HepG2 (cell line): ENCODE data around the gene FEM1B. TPM values are rescaled to one million over a fixed set of nuclear protein-coding genes. Genes with fewer than 3 reads are reported as not detected.

ENCODE experiments used
- CCDC6 ChIP-seq: sonication (generic); formaldehyde crosslinking; IDR thresholded peaks from 2 replicates; pipeline ENCODE4 v1.8.1; 2022; ENCODE audit warnings: mild to moderate bottlenecking, missing genetic modification reagents, moderate library complexity
- CHD2 ChIP-seq: IDR thresholded peaks from 2 replicates; pipeline ENCODE4 v1.6.1; 2011; ENCODE audit warnings: low read depth, low read length, improper control_type of control experiment
- ELF1 ChIP-seq: sonication (generic); formaldehyde crosslinking; IDR thresholded peaks from 2 replicates; pipeline ENCODE4 v1.4.0; 2020; ENCODE audit warnings: missing genetic modification reagents
- GABPB1 ChIP-seq: IDR thresholded peaks from 2 replicates; pipeline ENCODE4 v1.6.1; 2016; ENCODE audit warnings: mild to moderate bottlenecking, missing genetic modification reagents, moderate library complexity, missing compliant biosample characterization
- HNF4A ChIP-seq: sonication (generic); formaldehyde crosslinking; IDR thresholded peaks from 2 replicates; pipeline ENCODE4 v1.4.0; 2020; ENCODE audit warnings: missing genetic modification reagents
- HOXA3 ChIP-seq: sonication (generic); formaldehyde crosslinking; IDR thresholded peaks from 2 replicates; pipeline ENCODE4 v1.5.0; 2020; ENCODE audit warnings: missing genetic modification reagents
- KDM5A ChIP-seq: fragments of 200-600 bp; sonication (generic); IDR thresholded peaks from 2 replicates; pipeline ENCODE4 v1.7.0; 2018; ENCODE audit warnings: antibody characterized with exemption, mild to moderate bottlenecking, low read length, borderline replicate concordance
- PHB2 ChIP-seq: fragments of 450-650 bp; IDR thresholded peaks from 2 replicates; pipeline ENCODE4 v1.6.1; 2018; ENCODE audit not compliant: partially characterized antibody
- RORA ChIP-seq: sonication (generic); formaldehyde crosslinking; IDR thresholded peaks from 2 replicates; pipeline ENCODE4 v1.5.0; 2020; ENCODE audit warnings: mild to moderate bottlenecking, missing genetic modification reagents, moderate library complexity
- SNRNP70 ChIP-seq: fragments of 200-400 bp; formaldehyde crosslinking; IDR thresholded peaks from 2 replicates; pipeline ENCODE4 v1.6.1; 2017; ENCODE audit warnings: mild to moderate bottlenecking, low read depth, low read length, moderate library complexity
- SOX13 ChIP-seq, 3 experiments: fragments of 450-650 bp in 1 of 3; sonication (generic) in 1 of 3; formaldehyde crosslinking in 1 of 3; IDR thresholded peaks in 2 of 3; conservative IDR thresholded peaks in 1 of 3; 2 replicates each; pipeline versions ENCODE4 v1.5.0 to v1.6.1; 2016 to 2020; ENCODE audit warnings: antibody characterized with exemption in 1 of 3, mild to moderate bottlenecking in 1 of 3, missing compliant biosample characterization in 1 of 3, missing genetic modification reagents in 1 of 3, moderate library complexity in 1 of 3
- ZNF577 ChIP-seq: sonication (generic); formaldehyde crosslinking; IDR thresholded peaks from 2 replicates; pipeline ENCODE4 v1.4.0; 2020; ENCODE audit warnings: mild to moderate bottlenecking, low read depth, missing genetic modification reagents, borderline replicate concordance
- ZNF598 ChIP-seq: sonication (generic); formaldehyde crosslinking; IDR thresholded peaks from 2 replicates; pipeline ENCODE4 v1.5.1; 2020; ENCODE audit warnings: mild to moderate bottlenecking, missing genetic modification reagents, borderline replicate concordance
- ZNF616 ChIP-seq: sonication (generic); formaldehyde crosslinking; IDR thresholded peaks from 2 replicates; pipeline ENCODE4 v1.5.0; 2020; ENCODE audit warnings: low read depth, mild to moderate bottlenecking, missing genetic modification reagents
- ZNF678 ChIP-seq: sonication (generic); formaldehyde crosslinking; IDR thresholded peaks from 2 replicates; pipeline ENCODE4 v1.4.0; 2020; ENCODE audit warnings: mild to moderate bottlenecking, missing genetic modification reagents
- ZNF766 ChIP-seq: sonication (generic); formaldehyde crosslinking; IDR thresholded peaks from 2 replicates; pipeline ENCODE4 v1.5.0; 2020; ENCODE audit warnings: missing genetic modification reagents, borderline replicate concordance
- polyA plus RNA-seq, 8 experiments: library from polyadenylated mRNA; depleted of rRNA in 3 of 8; stranded (reverse) in 7 of 8; unstranded in 1 of 8; fragments of >200 nt; fragmentation: Illumina TruSeq in 4 of 8; extraction: Trizol in 4 of 8; gene quantifications; 2 replicates each; pipeline versions ENCODE4 v1.2.1 to v1.2.3, GENCODE V29; 2011 to 2016; ENCODE audit warnings: low read depth in 4 of 8, missing spikeins in 1 of 8, mixed read lengths in 1 of 8; ENCODE audit not compliant: insufficient read depth in 1 of 8
- total RNA-seq, 5 experiments: library from RNA; depleted of rRNA; stranded (reverse); fragments of >200 nt; fragmentation: Illumina TruSeq; extraction: Trizol; gene quantifications; 2 replicates each; pipeline ENCODE4 v1.2.3, GENCODE V29; 2016; ENCODE audit warnings: low read depth in 1 of 5
- TF ChIP-seq, protein P1 (sequence below): sonication (generic); formaldehyde crosslinking; conservative IDR thresholded peaks from 2 replicates; pipeline ENCODE4 v1.4.0; 2020; ENCODE audit warnings: missing genetic modification reagents
- TF ChIP-seq, protein P2 (sequence below): sonication (generic); formaldehyde crosslinking; IDR thresholded peaks from 2 replicates; pipeline ENCODE4 v1.4.0; 2020; ENCODE audit warnings: missing genetic modification reagents
- TF ChIP-seq, protein P3 (sequence below): sonication (generic); formaldehyde crosslinking; IDR thresholded peaks from 2 replicates; pipeline ENCODE4 v1.4.0; 2020; ENCODE audit warnings: missing genetic modification reagents; ENCODE audit errors: not compliant biosample characterization
- TF ChIP-seq, protein P4 (sequence below): sonication (generic); formaldehyde crosslinking; conservative IDR thresholded peaks from 2 replicates; pipeline ENCODE4 v1.4.0; 2020; ENCODE audit warnings: missing genetic modification reagents
- TF ChIP-seq, protein P5 (sequence below): sonication (generic); formaldehyde crosslinking; IDR thresholded peaks from 2 replicates; pipeline ENCODE4 v1.5.0; 2020; ENCODE audit warnings: mild to moderate bottlenecking, missing genetic modification reagents, borderline replicate concordance

Gene FEM1B
- total and polyA plus RNA-seq, 2 of the 13 experiments (the other 11 are each of a cell fraction or from before 2014, with no cell fraction given) = 38.1 to 40.0 TPM

DNA sequence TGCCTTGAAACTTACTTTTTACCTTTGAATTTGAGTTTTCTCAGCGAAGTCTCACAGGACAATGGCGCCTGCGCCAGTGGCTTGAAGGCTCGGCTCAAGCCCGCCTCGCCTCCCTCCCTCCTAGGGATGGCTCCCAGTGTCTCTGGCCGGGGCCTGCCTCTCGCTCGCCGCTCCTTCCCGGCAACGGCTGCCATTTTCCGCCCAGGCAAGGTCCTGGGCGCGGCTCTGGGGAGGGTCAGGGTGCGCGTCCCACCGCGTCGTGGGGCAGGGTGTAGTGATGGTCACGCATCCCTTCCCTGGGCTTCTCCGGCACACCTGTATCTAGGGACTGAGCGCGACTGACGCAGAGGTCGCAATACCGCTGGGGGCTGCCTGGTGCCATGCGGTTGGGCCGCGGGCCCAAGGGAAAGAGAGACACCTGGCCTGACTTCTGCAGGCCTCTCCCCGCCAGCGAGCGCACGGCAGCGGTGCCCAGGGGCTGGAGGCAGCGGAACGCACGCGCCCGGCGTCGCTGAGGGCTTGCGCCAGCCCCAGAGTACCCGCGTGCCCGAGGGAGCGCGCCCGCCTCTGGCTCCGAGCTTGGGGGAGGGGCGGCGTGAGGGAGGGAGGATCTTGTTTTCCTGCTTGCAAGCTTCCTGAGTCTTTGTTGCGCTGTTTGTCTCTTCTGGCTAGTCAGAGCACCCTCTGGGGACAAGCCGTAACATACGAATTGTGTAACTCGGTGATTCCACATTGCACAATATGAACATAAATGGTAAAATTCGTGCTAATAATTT, 20.7 kb upstream of the FEM1B start (continued):
- TF ChIP-seq SOX13 (IDR thresholded peaks at IDR 0.05) = no peak
- TF ChIP-seq SOX13 (CRISPR knock-in tag; conservative IDR thresholded peaks at IDR 0.05 in 1 of 2, IDR thresholded peaks at IDR 0.05 in 1 of 2) = peak in 1 of 2 experiments; percentile 37; a peak in 1 of 4 replicates
- no peak for TF ChIP-seq RORA (CRISPR knock-in tag)
- peak; percentile 74; the same call in 1 of the 2 replicates for TF ChIP-seq GABPB1
- no peak for TF ChIP-seq CHD2
- peak; percentile 69 for TF ChIP-seq HOXA3 (CRISPR knock-in tag)
- TF ChIP-seq SNRNP70 = no peak
- TF ChIP-seq ZNF678 (CRISPR knock-in tag) = no peak
- TF ChIP-seq, protein P1, sequence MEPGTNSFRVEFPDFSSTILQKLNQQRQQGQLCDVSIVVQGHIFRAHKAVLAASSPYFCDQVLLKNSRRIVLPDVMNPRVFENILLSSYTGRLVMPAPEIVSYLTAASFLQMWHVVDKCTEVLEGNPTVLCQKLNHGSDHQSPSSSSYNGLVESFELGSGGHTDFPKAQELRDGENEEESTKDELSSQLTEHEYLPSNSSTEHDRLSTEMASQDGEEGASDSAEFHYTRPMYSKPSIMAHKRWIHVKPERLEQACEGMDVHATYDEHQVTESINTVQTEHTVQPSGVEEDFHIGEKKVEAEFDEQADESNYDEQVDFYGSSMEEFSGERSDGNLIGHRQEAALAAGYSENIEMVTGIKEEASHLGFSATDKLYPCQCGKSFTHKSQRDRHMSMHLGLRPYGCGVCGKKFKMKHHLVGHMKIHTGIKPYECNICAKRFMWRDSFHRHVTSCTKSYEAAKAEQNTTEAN = 0 out of 2 replicates have a peak, but pooled peaks have one; percentile 59
- TF ChIP-seq, protein P2, sequence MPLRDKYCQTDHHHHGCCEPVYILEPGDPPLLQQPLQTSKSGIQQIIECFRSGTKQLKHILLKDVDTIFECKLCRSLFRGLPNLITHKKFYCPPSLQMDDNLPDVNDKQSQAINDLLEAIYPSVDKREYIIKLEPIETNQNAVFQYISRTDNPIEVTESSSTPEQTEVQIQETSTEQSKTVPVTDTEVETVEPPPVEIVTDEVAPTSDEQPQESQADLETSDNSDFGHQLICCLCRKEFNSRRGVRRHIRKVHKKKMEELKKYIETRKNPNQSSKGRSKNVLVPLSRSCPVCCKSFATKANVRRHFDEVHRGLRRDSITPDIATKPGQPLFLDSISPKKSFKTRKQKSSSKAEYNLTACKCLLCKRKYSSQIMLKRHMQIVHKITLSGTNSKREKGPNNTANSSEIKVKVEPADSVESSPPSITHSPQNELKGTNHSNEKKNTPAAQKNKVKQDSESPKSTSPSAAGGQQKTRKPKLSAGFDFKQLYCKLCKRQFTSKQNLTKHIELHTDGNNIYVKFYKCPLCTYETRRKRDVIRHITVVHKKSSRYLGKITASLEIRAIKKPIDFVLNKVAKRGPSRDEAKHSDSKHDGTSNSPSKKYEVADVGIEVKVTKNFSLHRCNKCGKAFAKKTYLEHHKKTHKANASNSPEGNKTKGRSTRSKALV = peak; percentile 82
- TF ChIP-seq ZNF616 (CRISPR knock-in tag) = 0 out of 2 replicates have a peak, but pooled peaks have one; percentile 52
- TF ChIP-seq ZNF766 (CRISPR knock-in tag) = 0 out of 2 replicates have a peak, but pooled peaks have one; percentile 35
- TF ChIP-seq ZNF577 (CRISPR knock-in tag) = no peak
- TF ChIP-seq ELF1 (CRISPR knock-in tag) = peak; percentile 15; the same call in 1 of the 2 replicates
- no peak for TF ChIP-seq KDM5A
- no peak for TF ChIP-seq ZNF598 (CRISPR knock-in tag)
- 0 out of 2 replicates have a peak, but pooled peaks have one; percentile 26 for TF ChIP-seq HNF4A (CRISPR knock-in tag)
- TF ChIP-seq, protein P3, sequence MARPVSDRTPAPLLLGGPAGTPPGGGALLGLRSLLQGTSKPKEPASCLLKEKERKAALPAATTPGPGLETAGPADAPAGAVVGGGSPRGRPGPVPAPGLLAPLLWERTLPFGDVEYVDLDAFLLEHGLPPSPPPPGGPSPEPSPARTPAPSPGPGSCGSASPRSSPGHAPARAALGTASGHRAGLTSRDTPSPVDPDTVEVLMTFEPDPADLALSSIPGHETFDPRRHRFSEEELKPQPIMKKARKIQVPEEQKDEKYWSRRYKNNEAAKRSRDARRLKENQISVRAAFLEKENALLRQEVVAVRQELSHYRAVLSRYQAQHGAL (CRISPR knock-in tag) = no peak
- TF ChIP-seq, protein P4, sequence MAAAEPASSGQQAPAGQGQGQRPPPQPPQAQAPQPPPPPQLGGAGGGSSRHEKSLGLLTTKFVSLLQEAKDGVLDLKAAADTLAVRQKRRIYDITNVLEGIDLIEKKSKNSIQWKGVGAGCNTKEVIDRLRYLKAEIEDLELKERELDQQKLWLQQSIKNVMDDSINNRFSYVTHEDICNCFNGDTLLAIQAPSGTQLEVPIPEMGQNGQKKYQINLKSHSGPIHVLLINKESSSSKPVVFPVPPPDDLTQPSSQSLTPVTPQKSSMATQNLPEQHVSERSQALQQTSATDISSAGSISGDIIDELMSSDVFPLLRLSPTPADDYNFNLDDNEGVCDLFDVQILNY (CRISPR knock-in tag) = no peak
- TF ChIP-seq PHB2 = no peak
- TF ChIP-seq, protein P5, sequence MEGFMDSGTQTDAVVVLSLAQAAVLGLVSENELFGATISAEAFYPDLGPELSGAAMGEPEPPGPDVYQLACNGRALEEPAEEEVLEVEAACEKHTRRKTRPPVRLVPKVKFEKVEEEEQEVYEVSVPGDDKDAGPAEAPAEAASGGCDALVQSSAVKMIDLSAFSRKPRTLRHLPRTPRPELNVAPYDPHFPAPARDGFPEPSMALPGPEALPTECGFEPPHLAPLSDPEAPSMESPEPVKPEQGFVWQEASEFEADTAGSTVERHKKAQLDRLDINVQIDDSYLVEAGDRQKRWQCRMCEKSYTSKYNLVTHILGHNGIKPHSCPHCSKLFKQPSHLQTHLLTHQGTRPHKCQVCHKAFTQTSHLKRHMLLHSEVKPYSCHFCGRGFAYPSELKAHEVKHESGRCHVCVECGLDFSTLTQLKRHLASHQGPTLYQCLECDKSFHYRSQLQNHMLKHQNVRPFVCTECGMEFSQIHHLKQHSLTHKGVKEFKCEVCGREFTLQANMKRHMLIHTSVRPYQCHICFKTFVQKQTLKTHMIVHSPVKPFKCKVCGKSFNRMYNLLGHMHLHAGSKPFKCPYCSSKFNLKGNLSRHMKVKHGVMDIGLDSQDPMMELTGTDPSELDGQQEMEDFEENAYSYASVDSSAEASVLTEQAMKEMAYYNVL (CRISPR knock-in tag) = peak; percentile 44; the same call in 1 of the 2 replicates
- peak; percentile 60; the same call in 1 of the 2 replicates for TF ChIP-seq CCDC6 (CRISPR knock-in tag)
